IMR-90 (cell line): ENCODE results near the gene PTPRK. TPM values are rescaled to one million over a fixed set of nuclear protein-coding genes. Genes with fewer than 3 reads are reported as not detected.

Experiments used
- ATAC-seq: fragments of 200-7000 bp; cut with Tn5 transposase; 2 replicates; pipeline ENCODE4 v1.9.1; 2020; ENCODE audit warnings: low read depth, mild to moderate bottlenecking, moderate library complexity
- BruUV-seq: library from RNA; stranded (reverse); fragments of 400-500 nt; replicated peaks from 2 replicates; lab custom pipeline; 2021; lab: Mats Ljungman, UMichigan
- CTCF ChIA-PET: fragments of 300-600 bp; formaldehyde crosslinking; extraction: SDS; loops from one replicate; lab custom pipeline; 2021; ENCODE audit warnings: antibody characterized with exemption; lab: Yijun Ruan, JAX
- POLR2A ChIA-PET: fragments of 300-600 bp; sonication (Branson Sonifier 250); formaldehyde crosslinking; loops from one replicate; lab custom pipeline; 2022; ENCODE audit warnings: antibody characterized with exemption; ENCODE audit not compliant: unreplicated experiment; lab: Charles Lee
- DNase-seq: peaks from one replicate; pipeline ENCODE4 v3.0.0; 2013
- H2AFZ ChIP-seq: replicated peaks from 2 replicates; pipeline ENCODE3; 2013; ENCODE audit warnings: low read length, mild to moderate bottlenecking; ENCODE audit not compliant: poor library complexity
- H2AK5ac ChIP-seq: 2 replicates; pipeline ENCODE4 v1.6.1; 2013; ENCODE audit warnings: low read depth, low read length, inconsistent platforms
- H2AK9ac ChIP-seq: replicated peaks from 2 replicates; pipeline ENCODE3; 2013; ENCODE audit warnings: mild to moderate bottlenecking, low read depth, low read length, moderate library complexity; ENCODE audit not compliant: poor library complexity
- H2BK120ac ChIP-seq: 2 replicates; pipeline ENCODE4 v1.6.1; 2013; ENCODE audit warnings: low read depth, low read length, inconsistent platforms
- H2BK15ac ChIP-seq: 3 replicates; pipeline ENCODE4 v1.6.1; 2013; ENCODE audit warnings: low read depth, low read length, inconsistent platforms
- H2BK20ac ChIP-seq: 2 replicates; pipeline ENCODE4 v1.6.1; 2013; ENCODE audit warnings: low read depth, mild to moderate bottlenecking, inconsistent platforms, low read length, moderate library complexity
- H2BK5ac ChIP-seq: 2 replicates; pipeline ENCODE4 v1.6.1; 2013; ENCODE audit warnings: mild to moderate bottlenecking, low read depth, low read length, inconsistent platforms; ENCODE audit not compliant: poor library complexity, severe bottlenecking
- H3K14ac ChIP-seq: replicated peaks from 2 replicates; pipeline ENCODE4 v1.6.1; 2013; ENCODE audit warnings: low read depth, low read length, inconsistent platforms
- H3K18ac ChIP-seq: 2 replicates; pipeline ENCODE4 v1.6.1; 2013; ENCODE audit warnings: low read depth, low read length, control low read depth
- H3K23ac ChIP-seq: 2 replicates; pipeline ENCODE4 v1.6.1; 2013; ENCODE audit warnings: low read depth, low read length, inconsistent platforms
- H3K27ac ChIP-seq: 2 replicates; pipeline ENCODE4 v1.5.1; 2013; ENCODE audit warnings: mild to moderate bottlenecking, control low read depth, low read length; ENCODE audit not compliant: insufficient read depth
- H3K27me3 ChIP-seq: 2 replicates; pipeline ENCODE4 v1.6.1; 2013; ENCODE audit warnings: low read length; ENCODE audit not compliant: control insufficient read depth, insufficient read depth
- H3K36me3 ChIP-seq: 2 replicates; pipeline ENCODE4 v1.6.1; 2013; ENCODE audit warnings: low read length, mixed read lengths; ENCODE audit not compliant: control insufficient read depth, insufficient read depth
- H3K4ac ChIP-seq: 2 replicates; pipeline ENCODE4 v1.6.1; 2013; ENCODE audit warnings: low read depth, low read length, inconsistent platforms
- H3K4me1 ChIP-seq: 2 replicates; pipeline ENCODE4 v1.6.1; 2013; ENCODE audit warnings: low read length, mixed read lengths; ENCODE audit not compliant: control insufficient read depth, insufficient read depth
- H3K4me2 ChIP-seq: 2 replicates; pipeline ENCODE4 v1.6.1; 2013; ENCODE audit warnings: low read depth, mild to moderate bottlenecking, control low read depth, low read length, moderate library complexity
- H3K4me3 ChIP-seq: 2 replicates; pipeline ENCODE4 v1.5.1; 2013; ENCODE audit warnings: low read depth, mild to moderate bottlenecking, control low read depth, low read length, moderate library complexity; ENCODE audit not compliant: insufficient read depth
- H3K56ac ChIP-seq: 2 replicates; pipeline ENCODE4 v1.6.1; 2013; ENCODE audit warnings: low read length, inconsistent platforms; ENCODE audit not compliant: insufficient read depth; ENCODE audit errors: extremely low read depth
- H3K79me1 ChIP-seq, 2 experiments: 2 replicates each; pipeline ENCODE4 v1.6.1; 2013; ENCODE audit warnings: low read length in 2 of 2, inconsistent platforms in 1 of 2, low read depth in 1 of 2
- H3K9ac ChIP-seq: 2 replicates; pipeline ENCODE4 v1.6.1; 2013; ENCODE audit warnings: low read depth, low read length, control low read depth
- H3K9me1 ChIP-seq: 2 replicates; pipeline ENCODE4 v1.6.1; 2013; ENCODE audit warnings: low read length, inconsistent platforms; ENCODE audit not compliant: insufficient read depth
- H3K9me3 ChIP-seq: 2 replicates; pipeline ENCODE4 v1.6.1; 2013; ENCODE audit warnings: low read length; ENCODE audit not compliant: control insufficient read depth, insufficient read depth
- H4K20me1 ChIP-seq: 2 replicates; pipeline ENCODE4 v1.6.1; 2013; ENCODE audit warnings: low read length, inconsistent platforms; ENCODE audit not compliant: insufficient read depth
- H4K5ac ChIP-seq: 2 replicates; pipeline ENCODE4 v1.6.1; 2013; ENCODE audit warnings: mild to moderate bottlenecking, low read depth, low read length, control low read depth
- H4K8ac ChIP-seq, 2 experiments: 2 replicates each; pipeline ENCODE4 v1.6.1; 2013; ENCODE audit warnings: low read depth in 2 of 2, low read length in 2 of 2, control low read depth in 1 of 2, inconsistent platforms in 1 of 2
- H4K91ac ChIP-seq: 2 replicates; pipeline ENCODE4 v1.6.1; 2013; ENCODE audit warnings: low read depth, low read length, inconsistent platforms; ENCODE audit not compliant: insufficient read depth
- BHLHE40 ChIP-seq: fragments of 150-350 bp; IDR thresholded peaks from 2 replicates; pipeline ENCODE4 v1.6.1; 2016; ENCODE audit warnings: mild to moderate bottlenecking, low read depth, low read length
- CEBPB ChIP-seq: IDR thresholded peaks from 2 replicates; pipeline ENCODE4 v1.6.1; 2012; ENCODE audit warnings: low read depth, low read length, improper control_type of control experiment
- MAFK ChIP-seq: IDR thresholded peaks from 2 replicates; pipeline ENCODE4 v1.6.1; 2012; ENCODE audit warnings: low read depth, low read length, improper control_type of control experiment
- MAZ ChIP-seq: IDR thresholded peaks from 2 replicates; pipeline ENCODE4 v1.6.1; 2012; ENCODE audit warnings: low read depth, mild to moderate bottlenecking, low read length, improper control_type of control experiment, moderate library complexity, borderline replicate concordance
- POLR2A ChIP-seq: IDR thresholded peaks from 2 replicates; pipeline ENCODE4 v1.6.1; 2012; ENCODE audit warnings: mild to moderate bottlenecking, low read depth, low read length
- RFX5 ChIP-seq: IDR thresholded peaks from 2 replicates; pipeline ENCODE4 v1.8.0; 2012; ENCODE audit warnings: low read depth, mild to moderate bottlenecking, low read length, moderate library complexity
- WGBS, 2 experiments: methylation state at CpG; one replicate each; pipeline versions ENCODE4 v1.1.5 to v1.1.7; 2013; ENCODE audit warnings: missing lambda C conversion rate in 2 of 2; ENCODE audit not compliant: insufficient read length in 1 of 2; ENCODE audit errors: extremely low coverage in 2 of 2; 5-methylcytosine and 5-hydroxymethylcytosine counted together
- dilution Hi-C: fragments of 300-500 bp; cut with HindIII; formaldehyde crosslinking; loops from one replicate; pipeline ENCODE4 v1.14.3; 2018; ENCODE audit warnings: low sequenced_read_pairs; ENCODE audit not compliant: unreplicated experiment
- in situ Hi-C: fragments of 300-500 bp; cut with MboI; formaldehyde crosslinking; loops from 3 replicates; pipeline ENCODE4 v1.14.3; 2019; ENCODE audit warnings: low sequenced_read_pairs, inconsistent platforms, mixed read lengths
- intact Hi-C: fragments of 100-400 bp; cut with micrococcal nuclease; formaldehyde crosslinking; loops from 2 replicates; pipeline ENCODE4 v1.10.0; 2022
- polyA plus RNA-seq, 3 experiments: library from polyadenylated mRNA; depleted of rRNA; stranded (reverse); fragments of >200 nt; gene quantifications; 2 replicates each; pipeline ENCODE4 v1.2.3, GENCODE V29; 2012; ENCODE audit warnings: low replicate concordance in 1 of 3
- total RNA-seq: library from RNA; depleted of rRNA; stranded (reverse); fragments of >200 nt; gene quantifications from 2 replicates; pipeline ENCODE4 v1.2.3, GENCODE V29; 2012
- TF ChIP-seq, protein P1 (sequence below): fragments of 150-350 bp; IDR thresholded peaks from 2 replicates; pipeline ENCODE4 v1.6.1; 2016; ENCODE audit warnings: low read depth, mild to moderate bottlenecking, low read length, moderate library complexity, borderline replicate concordance

PTPRK gene
- total and polyA plus RNA-seq, 2 of the 4 experiments (the other 2 are of a cell fraction): 18.0 to 80.8 TPM

DNA sequence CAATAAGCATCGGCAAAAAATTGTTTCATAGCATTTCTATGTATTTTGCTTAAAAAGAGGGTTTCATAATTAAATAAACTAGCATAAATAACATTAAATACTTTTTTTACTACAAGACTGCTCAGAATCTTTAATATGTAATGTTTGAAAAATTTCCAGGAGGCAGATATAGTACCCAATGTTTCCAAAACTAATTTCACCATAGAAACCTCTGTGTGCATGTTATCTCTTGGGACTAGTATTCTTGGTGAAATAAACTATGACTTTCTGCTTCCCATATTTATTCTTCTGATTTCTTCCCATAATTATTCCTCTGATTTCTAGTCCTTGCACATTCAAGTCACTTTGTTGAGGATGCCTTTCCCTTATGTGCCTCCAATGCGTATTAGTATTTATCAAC lies 94.5 kb downstream of the PTPRK start:
- no TSS peak for BruUV-seq
- in situ Hi-C loops: no loop called here
- no peak for ATAC-seq

More for the DNA sequence above, 94.5 kb downstream of the PTPRK start:
- Histone ChIP-seq H3K14ac (no peak overlapping the region), H2AK5ac (no peak overlapping the region), H2BK15ac (no peak overlapping the region), H3K79me1 (peaks cover 26 to 64% of the 10 kb centered on the region in 2 experiments), H3K27ac (no peak overlapping the region), H3K36me3 (no peaks in the 10 kb centered on the region), H3K9ac (no peak overlapping the region), H3K56ac (no peak overlapping the region), H3K4me3 (no peak overlapping the region), H3K4ac (no peak overlapping the region), H3K18ac (no peak overlapping the region), H2BK5ac (no peak overlapping the region), H4K5ac (no peak overlapping the region), H3K27me3 (no peaks in the 10 kb centered on the region), H3K4me2 (no peak overlapping the region), H2BK120ac (no peak overlapping the region), H2AFZ (no peak overlapping the region), H4K91ac (no peak overlapping the region), H2BK20ac (no peak overlapping the region), H4K8ac (no peak overlapping the region), H3K23ac (no peak overlapping the region), H2AK9ac (no peak overlapping the region), H3K4me1 (no peaks in the 10 kb centered on the region), H4K20me1 (peaks cover 8% of the 10 kb centered on the region; the same call in 1 of the 2 replicates), H3K9me3 (no peaks in the 10 kb centered on the region), H3K9me1 (peaks cover 9% of the 10 kb centered on the region)
- DNase-seq: no peak
- dilution Hi-C loops (no loop called here), intact Hi-C loops (no loop called here)
- no peak for TF ChIP-seq RFX5
- TF ChIP-seq POLR2A: no peak
- no peak for TF ChIP-seq MAZ
- no peak for TF ChIP-seq BHLHE40
- TF ChIP-seq, protein P1, sequence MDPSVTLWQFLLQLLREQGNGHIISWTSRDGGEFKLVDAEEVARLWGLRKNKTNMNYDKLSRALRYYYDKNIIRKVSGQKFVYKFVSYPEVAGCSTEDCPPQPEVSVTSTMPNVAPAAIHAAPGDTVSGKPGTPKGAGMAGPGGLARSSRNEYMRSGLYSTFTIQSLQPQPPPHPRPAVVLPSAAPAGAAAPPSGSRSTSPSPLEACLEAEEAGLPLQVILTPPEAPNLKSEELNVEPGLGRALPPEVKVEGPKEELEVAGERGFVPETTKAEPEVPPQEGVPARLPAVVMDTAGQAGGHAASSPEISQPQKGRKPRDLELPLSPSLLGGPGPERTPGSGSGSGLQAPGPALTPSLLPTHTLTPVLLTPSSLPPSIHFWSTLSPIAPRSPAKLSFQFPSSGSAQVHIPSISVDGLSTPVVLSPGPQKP: no peak
- no peak for TF ChIP-seq MAFK
- TF ChIP-seq CEBPB: no peak
- WGBS, 2 experiments: no CpG with 5 or more reads among the region's 2 CpGs
- ChIA-PET CTCF (no interaction called here), POLR2A (no interaction called here)
